DND-41 (cell line): ENCODE results near the gene THOC7.

Experiments
- ATAC-seq: fragments of 200-7000 bp; cut with Tn5 transposase; 3 replicates; pipeline ENCODE4 v1.9.1; 2021; ENCODE audit warnings: low read depth; ENCODE audit not compliant: insufficient read depth
- DNase-seq: peaks from one replicate; pipeline ENCODE4 v3.0.0-alpha.2; 2020
- H2AFZ ChIP-seq: 2 replicates; pipeline ENCODE4 v1.6.0; 2012; ENCODE audit warnings: low read depth, low read length
- H3K27ac ChIP-seq: 2 replicates; pipeline ENCODE4 v1.5.1; 2012; ENCODE audit warnings: low read length, inconsistent platforms
- H3K27me3 ChIP-seq: fragments of 200-600 bp; sonication (generic); 2 replicates; pipeline ENCODE4 v1.6.0; 2012; ENCODE audit warnings: low read length, mild to moderate bottlenecking, inconsistent platforms; ENCODE audit not compliant: insufficient read depth, poor library complexity
- H3K36me3 ChIP-seq: 2 replicates; pipeline ENCODE4 v1.5.1; 2012; ENCODE audit warnings: low read length, inconsistent platforms; ENCODE audit not compliant: insufficient read depth
- H3K4me1 ChIP-seq: 2 replicates; pipeline ENCODE4 v1.5.1; 2012; ENCODE audit warnings: mild to moderate bottlenecking, low read length; ENCODE audit not compliant: insufficient read depth
- H3K4me2 ChIP-seq: 2 replicates; pipeline ENCODE4 v1.6.0; 2012; ENCODE audit warnings: mild to moderate bottlenecking, moderate library complexity, low read length, inconsistent platforms; ENCODE audit not compliant: insufficient read depth
- H3K4me3 ChIP-seq, 2 experiments: fragments of 200-600 bp in 1 of 2; shearing (Covaris generic) in 1 of 2; 2 replicates each; pipeline ENCODE4 v1.5.1; 2012 to 2016; ENCODE audit warnings: inconsistent platforms in 2 of 2, low read length in 2 of 2, mild to moderate bottlenecking in 2 of 2, low read depth in 1 of 2, moderate library complexity in 1 of 2
- H3K79me2 ChIP-seq: 2 replicates; pipeline ENCODE4 v1.6.0; 2012; ENCODE audit warnings: low read length, inconsistent platforms; ENCODE audit not compliant: insufficient read depth
- H3K9ac ChIP-seq: 2 replicates; pipeline ENCODE4 v1.6.0; 2012; ENCODE audit warnings: low read depth, mild to moderate bottlenecking, inconsistent platforms, low read length, moderate library complexity
- H3K9me3 ChIP-seq: 2 replicates; pipeline ENCODE4 v1.5.1; 2012; ENCODE audit warnings: low read length, moderate library complexity, mild to moderate bottlenecking, inconsistent platforms; ENCODE audit not compliant: insufficient read depth, severe bottlenecking
- H4K20me1 ChIP-seq: 2 replicates; pipeline ENCODE4 v1.6.0; 2012; ENCODE audit warnings: low read length; ENCODE audit not compliant: insufficient read depth
- CTCF ChIP-seq: IDR thresholded peaks from 2 replicates; pipeline ENCODE4 v1.5.1; 2012; ENCODE audit warnings: borderline replicate concordance, low read length, moderate library complexity, mild to moderate bottlenecking; ENCODE audit not compliant: poor library complexity, severe bottlenecking; ENCODE audit errors: extremely low read depth
- EZH2 ChIP-seq: IDR thresholded peaks from 3 replicates; pipeline ENCODE4 v1.6.1; 2012; ENCODE audit warnings: borderline replicate concordance, low read depth, mild to moderate bottlenecking, moderate library complexity, low read length, inconsistent platforms; ENCODE audit not compliant: severe bottlenecking

The THOC7 gene

GRCh38 chr3:63880653-63881052 lies 17.0 kb upstream of the THOC7 start:
- no peaks in the 10 kb centered on the region for H3K36me3 ChIP-seq
- H3K9me3 ChIP-seq, result no peaks in the 10 kb centered on the region
- peaks cover 66% of the 10 kb centered on the region for H4K20me1 ChIP-seq
- TF ChIP-seq CTCF (no peak), EZH2 (no peak)
- H3K27ac ChIP-seq, result no peak overlapping the region
- no peak overlapping the region for H3K9ac ChIP-seq
- ATAC-seq (no peak), DNase-seq (no peak)
- H3K4me3 ChIP-seq, result no peak overlapping the region
- no peaks in the 10 kb centered on the region for H3K27me3 ChIP-seq
- H3K79me2 ChIP-seq, result peaks cover 96% of the 10 kb centered on the region
- H3K4me1 ChIP-seq, result no peaks in the 10 kb centered on the region
- no peak overlapping the region for H2AFZ ChIP-seq
- no peak overlapping the region for H3K4me2 ChIP-seq

- Histone ChIP-seq H3K36me3 (0 out of 2 replicates have a peak, but pooled peaks cover 4% of the 10 kb centered on the region), H4K20me1 (peaks cover 75% of the 10 kb centered on the region), H3K4me3 (no peak overlapping the region), H3K4me2 (no peak overlapping the region), H3K9me3 (no peaks in the 10 kb centered on the region), H3K9ac (no peak overlapping the region), H2AFZ (no peak overlapping the region), H3K4me1 (no peaks in the 10 kb centered on the region), H3K27me3 (no peaks in the 10 kb centered on the region), H3K27ac (no peak overlapping the region), H3K79me2 (peaks cover 99% of the 10 kb centered on the region)
- DNase-seq, result no peak
- no peak for TF ChIP-seq CTCF
- TF ChIP-seq EZH2, result no peak
- no peak for ATAC-seq
Measured at GRCh38 chr3:63878394-63879060, 14.9 kb upstream of the THOC7 start.

GRCh38 chr3:63877737-63878393 lies 14.3 kb upstream of the THOC7 start:
- Histone ChIP-seq H3K9me3 (no peaks in the 10 kb centered on the region), H3K79me2 (peaks cover 99% of the 10 kb centered on the region)

More at GRCh38 chr3:63877737-63878393, 14.3 kb upstream of the THOC7 start:
- H3K4me1 ChIP-seq, result no peaks in the 10 kb centered on the region
- H3K36me3 ChIP-seq, result 0 out of 2 replicates have a peak, but pooled peaks cover 4% of the 10 kb centered on the region
- TF ChIP-seq EZH2 (no peak), CTCF (no peak)
- no peaks in the 10 kb centered on the region for H3K27me3 ChIP-seq
- DNase-seq (no peak), ATAC-seq (no peak)
- H4K20me1 ChIP-seq, result peaks cover 74% of the 10 kb centered on the region
- no peak overlapping the region for H3K9ac ChIP-seq
- H2AFZ ChIP-seq, result no peak overlapping the region
- H3K4me3 ChIP-seq, result no peak overlapping the region
- no peak overlapping the region for H3K4me2 ChIP-seq
- no peak overlapping the region for H3K27ac ChIP-seq
